Neuronal stem cell (in vitro differentiated cells): ENCODE measurements around the gene PSPC1.
"Not testable (repeated sequence)": the region's sequence is repeated elsewhere in the genome, so short reads cannot be mapped to it uniquely, and the experiment has no call there.

ENCODE experiments used
- DNase-seq: peaks from one replicate; pipeline ENCODE4 v3.0.0-alpha.2; 2013; ENCODE audit warnings: low spot score
- H2AFZ ChIP-seq: one replicate; pipeline ENCODE4 v1.6.1; 2013; ENCODE audit warnings: mild to moderate bottlenecking, low read length, inconsistent platforms
- H2AK5ac ChIP-seq: 2 replicates; pipeline ENCODE4 v1.6.1; 2013; ENCODE audit warnings: low read depth, mild to moderate bottlenecking, inconsistent platforms, low read length, moderate library complexity, mixed read lengths
- H2BK120ac ChIP-seq: 2 replicates; pipeline ENCODE4 v1.6.1; 2013; ENCODE audit warnings: low read depth, mild to moderate bottlenecking, inconsistent platforms, low read length, moderate library complexity, mixed read lengths
- H2BK12ac ChIP-seq: one replicate; pipeline ENCODE4 v1.6.1; 2013; ENCODE audit warnings: low read length, inconsistent platforms
- H2BK15ac ChIP-seq: 2 replicates; pipeline ENCODE4 v1.6.1; 2013; ENCODE audit warnings: mild to moderate bottlenecking, low read length, inconsistent platforms, mixed read lengths
- H2BK5ac ChIP-seq: one replicate; pipeline ENCODE4 v1.6.1; 2013; ENCODE audit warnings: inconsistent platforms, mild to moderate bottlenecking, low read length, moderate library complexity
- H3K14ac ChIP-seq: one replicate; pipeline ENCODE4 v1.6.1; 2013; ENCODE audit warnings: low read length, inconsistent platforms
- H3K18ac ChIP-seq: 2 replicates; pipeline ENCODE4 v1.6.1; 2013; ENCODE audit warnings: low read length, inconsistent platforms
- H3K23ac ChIP-seq: 2 replicates; pipeline ENCODE4 v1.6.1; 2013; ENCODE audit warnings: low read depth, mild to moderate bottlenecking, mixed read lengths, low read length, inconsistent platforms; ENCODE audit not compliant: poor library complexity
- H3K27ac ChIP-seq: replicated peaks from 3 replicates; pipeline ENCODE4 v1.5.1; 2013; ENCODE audit warnings: low read length, inconsistent platforms
- H3K27me3 ChIP-seq, 3 experiments: 2 replicates each; pipeline ENCODE4 v1.6.1; 2013; ENCODE audit warnings: low read length in 3 of 3, mild to moderate bottlenecking in 2 of 3, inconsistent platforms in 1 of 3, low read depth in 1 of 3, mixed read lengths in 1 of 3, moderate library complexity in 1 of 3; ENCODE audit not compliant: control insufficient read depth in 3 of 3, insufficient read depth in 3 of 3
- H3K36me3 ChIP-seq, 2 donors: replicated peaks in 1 of 2; 2 replicates each; pipeline ENCODE4 v1.6.1; 2013; ENCODE audit warnings: low read length in 2 of 2; ENCODE audit not compliant: control insufficient read depth in 2 of 2, insufficient read depth in 2 of 2
- H3K4ac ChIP-seq: 2 replicates; pipeline ENCODE4 v1.6.1; 2013; ENCODE audit warnings: inconsistent platforms, mild to moderate bottlenecking, low read length, moderate library complexity
- H3K4me1 ChIP-seq, 2 donors: 1 replicate in 1 of 2; 2 replicates in 1 of 2; pipeline ENCODE4 v1.6.1; 2013; ENCODE audit warnings: low read length in 2 of 2, low read depth in 1 of 2; ENCODE audit not compliant: control insufficient read depth in 2 of 2, insufficient read depth in 1 of 2
- H3K4me2 ChIP-seq: one replicate; pipeline ENCODE4 v1.6.1; 2013; ENCODE audit warnings: mild to moderate bottlenecking, low read length, inconsistent platforms; ENCODE audit not compliant: insufficient read depth, poor library complexity, severe bottlenecking
- H3K4me3 ChIP-seq, 2 donors: 2 replicates each; pipeline ENCODE4 v1.5.1; 2013; ENCODE audit warnings: low read length in 2 of 2, mild to moderate bottlenecking in 2 of 2, inconsistent platforms in 1 of 2, moderate library complexity in 1 of 2
- H3K79me1 ChIP-seq: one replicate; pipeline ENCODE4 v1.6.1; 2013; ENCODE audit warnings: low read depth, mild to moderate bottlenecking, inconsistent platforms, low read length, moderate library complexity
- H3K9ac ChIP-seq: one replicate; pipeline ENCODE4 v1.6.1; 2013; ENCODE audit warnings: mild to moderate bottlenecking, low read depth, low read length, inconsistent platforms; ENCODE audit not compliant: poor library complexity
- H3K9me3 ChIP-seq, 2 donors: replicated peaks in 1 of 2; 2 replicates each; pipeline versions ENCODE3 to v1.6.1; 2013; ENCODE audit warnings: low read length in 2 of 2, mild to moderate bottlenecking in 2 of 2, inconsistent platforms in 1 of 2, low read depth in 1 of 2, mixed read lengths in 1 of 2, moderate library complexity in 1 of 2; ENCODE audit not compliant: control insufficient read depth in 2 of 2, insufficient read depth in 1 of 2
- H4K8ac ChIP-seq: one replicate; pipeline ENCODE4 v1.6.1; 2013; ENCODE audit warnings: low read depth, mild to moderate bottlenecking, inconsistent platforms, low read length, moderate library complexity
- H4K91ac ChIP-seq: one replicate; pipeline ENCODE4 v1.6.1; 2013; ENCODE audit warnings: low read length, low read depth, mild to moderate bottlenecking, inconsistent platforms; ENCODE audit not compliant: poor library complexity
- WGBS, 2 donors: extraction: QIAGEN DNeasy Blood & Tissue Kit; methylation state at CpG; one replicate each; pipeline ENCODE4 v1.1.7; 2013; ENCODE audit warnings: missing lambda C conversion rate in 2 of 2, mixed read lengths in 1 of 2; ENCODE audit not compliant: insufficient read length in 2 of 2, insufficient replicate concordance in 1 of 2; ENCODE audit errors: extremely low coverage in 2 of 2; 5-methylcytosine and 5-hydroxymethylcytosine counted together

Gene PSPC1

DNA sequence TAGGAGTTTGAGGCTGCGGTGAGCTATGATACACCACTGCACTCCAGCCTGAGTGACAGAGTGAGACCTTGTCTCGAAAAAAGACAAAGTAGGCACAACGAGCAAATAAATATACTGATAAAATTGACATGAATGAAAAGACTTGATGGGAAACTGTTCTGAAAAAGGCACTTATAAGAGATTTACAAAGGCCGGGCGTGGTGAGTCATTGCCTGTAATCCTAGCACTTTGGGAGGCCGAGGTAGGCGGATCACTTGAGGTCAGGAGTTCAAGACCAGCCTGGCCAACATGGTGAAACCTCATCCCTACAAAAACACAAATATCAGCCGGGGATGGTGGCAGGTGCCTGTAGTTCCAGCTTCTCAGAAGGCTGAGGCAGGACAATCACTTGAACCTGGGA, 91.3 kb downstream of the PSPC1 start:
- H3K4me1 ChIP-seq, H3K23ac ChIP-seq, H2BK12ac ChIP-seq, H2AK5ac ChIP-seq, H3K18ac ChIP-seq, H3K14ac ChIP-seq, H4K8ac ChIP-seq, H3K4me2 ChIP-seq, H2AFZ ChIP-seq, H2BK15ac ChIP-seq, H3K27me3 ChIP-seq, H3K79me1 ChIP-seq, H2BK5ac ChIP-seq, DNase-seq, H4K91ac ChIP-seq, H3K4me3 ChIP-seq, H3K9me3 ChIP-seq, H2BK120ac ChIP-seq, H3K27ac ChIP-seq, H3K9ac ChIP-seq, H3K4ac ChIP-seq: not testable (repeated sequence)
- peaks cover 0 to 59% of the 10 kb centered on the region in 2 donors for H3K36me3 ChIP-seq
- no CpG with 5 or more reads among the region's 8 CpGs for WGBS, 2 donors

DNA sequence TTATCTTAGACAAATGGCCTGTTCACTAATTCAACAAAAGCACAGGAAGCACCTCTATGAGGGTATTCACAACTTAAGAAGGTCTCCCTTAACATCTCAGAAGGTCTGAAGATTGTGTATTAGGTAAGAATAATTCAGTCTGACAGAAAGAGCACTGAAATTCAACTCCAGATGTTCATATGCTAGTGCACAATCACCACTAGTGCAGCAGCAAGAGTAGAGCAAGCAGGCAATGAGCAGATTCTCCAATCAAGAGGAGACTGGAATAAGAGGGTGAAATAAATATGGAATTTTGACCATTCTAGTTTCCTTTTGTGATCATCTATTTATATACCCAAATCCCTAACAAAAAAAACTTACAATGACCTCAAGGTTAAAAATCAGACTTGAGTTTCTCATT, 97.3 kb downstream of the PSPC1 start:
- Histone ChIP-seq H3K18ac (no peak overlapping the region), H3K23ac (no peak overlapping the region), H2AFZ (no peak overlapping the region), H3K4ac (no peak overlapping the region), H3K27me3 (no peaks in the 10 kb centered on the region), H4K91ac (no peak overlapping the region), H3K4me1 (peaks cover 0 to 1% of the 10 kb centered on the region in 2 donors), H3K79me1 (no peaks in the 10 kb centered on the region), H3K9me3 (no peaks in the 10 kb centered on the region), H2AK5ac (no peak overlapping the region), H2BK120ac (no peak overlapping the region), H4K8ac (no peak overlapping the region), H3K9ac (no peak overlapping the region), H2BK5ac (no peak overlapping the region), H3K4me3 (no peak overlapping the region), H3K14ac (no peak overlapping the region), H2BK12ac (no peak overlapping the region), H3K27ac (no peak overlapping the region), H3K36me3 (peaks cover 0 to 40% of the 10 kb centered on the region in 2 donors), H3K4me2 (no peak overlapping the region), H2BK15ac (no peak overlapping the region)
- DNase-seq = no peak

DNA sequence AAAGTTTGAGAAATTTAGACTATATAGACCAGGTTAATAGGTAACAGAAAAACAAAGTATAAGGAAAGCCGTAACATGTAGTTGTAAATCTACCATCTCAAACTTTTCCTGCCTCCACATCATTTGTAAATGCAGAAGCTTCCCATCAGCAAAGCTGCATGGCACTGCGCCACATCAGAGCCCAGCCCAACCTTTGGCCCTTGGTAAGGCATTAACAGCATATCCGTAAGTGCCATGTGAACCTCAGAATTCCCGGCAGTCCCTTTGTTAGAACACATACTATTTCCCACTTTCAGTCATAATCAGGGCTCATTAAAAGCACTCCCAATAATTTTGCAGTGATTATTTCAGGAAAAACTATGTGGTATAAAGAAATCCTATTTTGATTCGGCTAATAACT, 97.7 kb downstream of the PSPC1 start:
- Histone ChIP-seq H3K4me1 (peaks cover 0 to 1% of the 10 kb centered on the region in 2 donors), H3K36me3 (peaks cover 0 to 36% of the 10 kb centered on the region in 2 donors), H4K8ac (no peak overlapping the region), H3K14ac (no peak overlapping the region), H3K18ac (no peak overlapping the region), H3K4me3 (no peak overlapping the region), H2AK5ac (no peak overlapping the region), H2BK5ac (no peak overlapping the region), H3K4ac (no peak overlapping the region), H3K79me1 (no peaks in the 10 kb centered on the region), H3K9me3 (no peaks in the 10 kb centered on the region), H4K91ac (no peak overlapping the region), H2BK120ac (no peak overlapping the region), H3K9ac (no peak overlapping the region), H3K27ac (no peak overlapping the region), H2BK12ac (no peak overlapping the region), H2AFZ (no peak overlapping the region), H2BK15ac (no peak overlapping the region), H3K4me2 (no peak overlapping the region), H3K23ac (no peak overlapping the region), H3K27me3 (no peaks in the 10 kb centered on the region)
- no CpG with 5 or more reads among the region's 5 CpGs for WGBS, 2 donors
- no peak for DNase-seq

DNA sequence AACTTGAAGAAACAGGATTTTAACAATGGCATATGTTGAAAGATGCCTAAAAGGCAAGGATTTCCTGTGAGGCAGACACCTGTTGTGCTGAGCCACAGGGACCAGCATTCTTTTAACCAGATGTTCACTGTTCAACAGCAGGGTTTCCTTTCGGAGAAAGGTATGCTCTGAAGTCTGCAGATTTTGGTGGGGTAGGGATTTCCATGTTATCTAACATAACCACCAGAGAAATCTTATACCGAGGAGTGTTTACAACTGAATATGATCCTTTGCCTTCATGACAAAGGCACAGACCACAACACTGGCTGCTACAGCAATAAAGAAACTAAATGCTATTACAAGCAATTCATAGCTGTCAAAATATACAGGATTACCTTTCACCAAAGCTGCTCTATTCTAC, 101.2 kb downstream of the PSPC1 start:
- Histone ChIP-seq H3K14ac (no peak overlapping the region), H2BK5ac (no peak overlapping the region), H3K4ac (no peak overlapping the region), H3K27me3 (no peaks in the 10 kb centered on the region), H3K4me2 (no peak overlapping the region), H3K79me1 (no peaks in the 10 kb centered on the region), H3K9me3 (no peaks in the 10 kb centered on the region), H3K4me1 (peaks cover 0 to 1% of the 10 kb centered on the region in 2 donors), H3K36me3 (peaks cover under 1 to 41% of the 10 kb centered on the region in 2 donors), H2BK120ac (no peak overlapping the region), H3K4me3 (no peak overlapping the region), H4K91ac (no peak overlapping the region), H2AK5ac (no peak overlapping the region), H3K27ac (no peak overlapping the region), H2AFZ (no peak overlapping the region), H3K23ac (no peak overlapping the region), H2BK15ac (no peak overlapping the region), H3K9ac (no peak overlapping the region), H4K8ac (no peak overlapping the region), H3K18ac (no peak overlapping the region), H2BK12ac (no peak overlapping the region)
- no peak for DNase-seq
- WGBS, 2 donors = no CpG with 5 or more reads among the region's 2 CpGs
